ENCODE data around the gene VWA1.
"Not testable (repeated sequence)": the region's sequence is repeated elsewhere in the genome, so short reads cannot be mapped to it uniquely, and the experiment has no call there.

The VWA1 gene

DNA sequence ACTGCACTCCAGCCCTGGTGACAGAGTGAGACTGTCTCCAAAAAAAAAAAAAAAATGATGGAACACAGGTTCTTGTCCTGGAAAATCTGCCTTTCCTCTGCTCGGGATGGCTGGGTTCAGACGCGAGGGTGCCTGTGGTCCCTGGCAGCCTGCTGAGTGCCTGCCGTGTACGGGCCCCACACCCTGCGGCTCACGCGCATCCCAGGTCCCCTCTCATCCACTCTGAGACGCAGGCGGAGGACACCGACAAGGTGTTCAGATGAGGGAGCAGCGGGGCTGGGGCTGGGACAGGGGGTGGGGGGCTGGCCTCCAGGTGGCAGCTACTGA lies 10.1 kb upstream of the VWA1 start:
- DNase-seq: no peak

DNA sequence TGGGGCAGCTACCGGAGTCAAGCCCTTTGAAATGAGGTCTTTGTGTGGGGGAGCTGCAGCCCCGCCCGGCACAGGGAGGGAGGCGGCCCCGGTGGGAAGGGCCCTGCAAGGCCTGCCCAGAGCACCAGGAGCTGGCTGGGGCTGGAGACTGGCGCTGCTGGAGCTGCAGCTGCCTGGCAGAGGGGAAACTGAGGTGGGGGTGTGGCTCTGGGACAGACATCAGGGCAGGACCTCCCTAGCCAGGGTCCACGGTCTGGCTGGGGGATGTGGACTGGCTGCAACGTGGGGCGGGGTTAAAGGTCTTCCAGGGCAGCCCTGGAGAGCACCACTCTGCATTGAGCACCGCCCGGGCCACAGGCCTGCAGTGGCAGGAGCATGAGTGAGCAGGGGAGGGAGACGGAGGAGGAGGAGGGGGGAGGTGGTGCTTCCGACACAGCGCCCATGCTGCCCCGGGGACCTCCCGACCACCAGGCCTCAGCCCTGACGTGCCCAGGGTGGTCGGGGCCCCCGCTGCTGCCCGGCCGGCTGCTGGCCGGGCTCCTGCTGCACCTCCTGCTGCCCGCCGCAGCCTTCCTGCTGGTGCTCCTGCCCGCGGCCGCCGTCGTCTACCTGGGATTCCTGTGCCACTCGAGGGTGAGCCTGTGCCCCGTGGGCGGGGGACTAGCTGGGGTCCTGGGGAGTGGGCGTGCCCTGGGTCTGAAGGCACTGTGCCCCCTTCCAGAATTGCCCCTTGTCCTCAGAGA lies 9.6 kb upstream of the VWA1 start:
- no peak for DNase-seq

DNA sequence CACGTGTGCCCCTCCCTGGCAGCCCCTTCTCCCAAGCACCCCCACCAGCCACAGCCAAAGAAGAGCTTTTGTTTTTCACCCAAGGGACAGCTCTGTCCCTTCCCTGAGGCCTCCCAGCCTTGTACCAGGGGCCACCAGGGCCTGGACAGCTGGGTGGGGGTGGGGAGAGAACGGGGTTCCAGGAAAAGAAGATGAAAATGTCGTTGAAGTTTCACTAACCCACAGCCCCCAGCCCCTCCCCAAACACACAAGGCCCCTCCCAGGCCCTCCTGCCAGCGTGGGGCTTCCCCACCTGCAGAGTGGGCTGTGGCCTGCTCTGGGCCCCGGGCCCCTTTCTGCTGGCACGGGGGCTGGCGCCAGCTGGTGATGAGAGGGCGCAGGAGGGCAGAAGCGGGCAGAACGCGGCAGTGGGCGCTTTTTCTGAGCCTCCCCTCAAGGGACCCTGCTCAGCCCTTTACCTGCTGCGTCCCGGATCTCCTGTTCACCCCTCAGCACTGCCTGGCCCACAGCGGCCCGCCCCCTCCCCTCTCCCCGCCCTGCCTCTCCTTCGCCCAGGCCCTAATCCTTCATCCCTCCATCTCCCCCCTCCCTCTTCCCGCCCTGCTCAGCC lies 8.9 kb upstream of the VWA1 start:
- no peak for DNase-seq

DNA sequence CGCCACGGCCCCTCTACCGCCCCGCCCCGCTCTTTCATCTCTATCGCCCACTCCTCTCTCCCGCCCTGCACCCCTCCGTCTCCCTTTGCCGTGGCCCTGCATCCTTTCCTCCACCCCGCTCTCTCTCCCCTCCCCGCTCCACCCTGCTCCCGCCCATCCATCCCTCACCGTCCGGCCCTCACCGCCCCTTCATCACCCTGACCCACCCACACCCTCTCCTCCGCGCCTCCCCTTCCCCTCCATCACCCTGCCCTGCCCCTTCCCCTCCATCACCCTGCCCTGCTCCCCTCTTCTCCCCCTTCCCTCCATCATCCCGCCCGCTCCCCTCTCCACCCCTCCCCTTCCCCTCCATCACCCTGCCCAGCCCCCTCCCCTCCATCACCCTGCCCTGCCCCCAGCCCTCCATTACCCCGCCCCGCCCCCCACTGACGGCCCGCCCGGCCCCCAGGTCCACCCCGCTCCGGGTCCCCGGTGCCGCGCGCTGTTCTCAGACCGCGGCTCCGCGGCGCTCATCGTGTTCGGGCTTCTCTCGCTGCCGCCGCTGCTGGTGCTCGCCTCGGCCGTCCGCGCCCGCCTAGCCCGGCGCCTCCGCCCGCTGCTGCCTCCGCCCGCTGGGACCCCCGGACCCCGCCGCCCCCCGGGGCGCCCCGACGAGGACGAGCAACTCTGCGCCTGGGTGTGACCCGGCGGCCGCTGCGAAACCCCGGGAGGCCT lies 8.2 kb upstream of the VWA1 start:
- no peak for DNase-seq

DNA sequence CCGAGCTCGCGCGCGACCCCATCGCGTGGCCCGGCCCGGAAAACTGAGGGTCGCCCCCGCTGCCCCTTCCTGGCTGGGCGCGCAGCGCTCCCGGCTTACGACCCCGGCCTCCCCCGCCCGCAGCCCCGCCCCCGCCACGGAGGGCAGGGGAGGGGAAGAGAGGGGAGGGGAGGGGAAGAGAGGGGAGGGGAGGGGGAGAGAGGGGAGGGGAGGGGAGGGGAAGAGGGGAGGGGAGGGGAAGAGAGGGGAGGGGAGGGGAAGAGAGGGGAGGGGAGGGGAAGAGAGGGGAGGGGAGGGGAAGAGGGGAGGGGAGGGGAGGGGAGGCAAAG lies 7.7 kb upstream of the VWA1 start:
- DNase-seq: no peak

DNA sequence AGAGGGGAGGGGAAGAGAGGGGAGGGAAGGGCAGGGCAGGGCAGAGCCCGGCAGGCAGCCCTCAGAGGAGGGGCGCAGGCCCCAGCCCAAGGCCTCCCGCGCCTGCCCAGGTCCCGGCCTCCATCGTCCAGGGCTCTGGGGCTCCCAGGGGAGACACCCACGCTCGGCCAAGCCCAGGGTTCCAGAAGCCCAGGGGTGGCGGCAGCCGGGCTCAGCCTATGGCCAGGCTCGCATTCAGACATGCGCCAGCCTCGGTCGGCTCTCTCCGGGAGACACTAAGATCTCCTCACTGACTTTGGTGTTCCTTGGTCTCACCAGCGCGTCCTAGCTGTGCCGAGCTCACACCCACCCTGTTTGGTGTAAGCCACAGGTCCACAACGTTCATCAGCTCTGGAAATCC lies 7.3 kb upstream of the VWA1 start:
- DNase-seq: no peak

DNA sequence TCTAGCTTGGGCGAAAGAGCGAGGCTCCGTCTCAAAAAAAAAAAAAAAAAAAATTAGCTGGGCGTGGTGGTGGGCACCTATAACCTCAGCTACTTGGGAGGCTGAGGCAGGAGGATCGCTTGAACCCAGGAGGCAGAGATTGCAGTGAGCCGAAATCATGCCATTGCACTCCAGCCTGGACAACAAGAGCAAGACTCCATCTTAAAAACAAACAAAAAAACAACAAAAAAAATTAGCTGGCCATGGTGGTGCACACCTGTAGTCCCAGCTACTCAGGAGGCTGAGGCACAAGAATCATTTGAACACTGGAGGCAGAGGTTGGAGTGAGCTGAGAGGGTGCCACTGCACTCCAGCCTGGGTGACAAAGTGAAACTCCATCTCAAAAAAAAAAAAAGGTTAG lies 6.5 kb upstream of the VWA1 start:
- not testable (repeated sequence) for DNase-seq

DNA sequence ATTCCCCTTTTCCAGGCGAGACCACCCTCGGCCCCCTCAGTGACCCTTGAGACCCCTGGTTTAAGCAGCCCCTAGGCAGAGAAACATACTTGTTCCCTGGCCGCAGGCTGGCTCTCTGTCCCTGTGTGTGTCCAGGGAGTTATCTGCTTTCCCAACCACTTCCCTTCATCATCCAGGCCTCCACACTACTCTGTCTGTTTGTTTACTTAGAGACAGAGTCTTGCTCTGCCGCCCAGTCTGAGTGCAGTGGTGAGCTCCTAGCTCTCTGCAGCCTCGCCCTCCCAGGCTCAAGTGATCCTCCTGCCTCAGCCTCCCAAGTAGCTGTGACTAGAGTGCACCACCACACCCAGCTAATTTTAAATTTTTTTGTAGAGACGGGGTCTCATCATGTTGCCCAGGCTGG lies 5.8 kb upstream of the VWA1 start:
- no peak for DNase-seq

DNA sequence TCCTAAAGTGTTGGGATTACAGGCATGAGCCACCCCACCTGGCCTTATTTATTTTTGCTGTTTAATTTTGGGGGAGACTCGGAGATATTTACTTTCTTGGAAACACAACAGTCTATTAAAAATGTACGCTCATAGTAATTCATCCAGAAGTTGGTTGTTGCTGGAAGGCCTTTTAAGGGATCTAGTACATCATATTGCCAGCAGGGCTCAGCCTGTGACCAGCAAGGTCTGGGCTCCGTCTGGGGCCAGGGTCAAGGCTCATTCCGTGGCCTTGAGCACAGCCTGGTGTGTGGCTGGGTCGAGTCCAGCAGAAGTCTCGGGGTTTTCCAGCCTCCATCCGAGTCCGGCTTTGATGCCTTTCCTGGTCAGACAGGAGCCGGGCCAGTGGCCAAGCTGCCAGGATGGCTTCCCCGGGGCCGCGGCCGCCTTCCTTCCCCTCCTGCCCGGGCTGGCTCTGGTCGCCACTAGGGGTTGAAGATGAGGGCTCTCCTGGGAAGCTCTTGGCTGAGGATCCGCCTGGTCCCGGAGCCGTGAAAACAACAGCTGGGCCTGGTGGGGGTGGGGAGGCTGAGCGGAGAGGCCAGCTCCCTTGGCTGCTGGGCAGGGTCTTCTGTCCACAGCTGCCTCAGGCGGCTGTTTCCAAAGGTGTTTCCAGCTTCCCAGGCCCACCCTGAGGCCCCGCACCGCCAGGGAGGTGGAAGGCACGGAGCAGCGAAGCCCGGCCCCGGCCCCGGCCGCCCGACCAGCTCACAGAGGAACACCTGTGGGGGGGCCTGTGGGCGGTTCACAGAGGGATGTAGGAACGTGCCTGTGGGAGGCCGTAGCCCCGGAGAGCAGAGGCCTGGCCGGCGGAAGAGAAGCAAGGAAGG lies 5.1 kb upstream of the VWA1 start:
- peak; percentile 63 for DNase-seq

DNA sequence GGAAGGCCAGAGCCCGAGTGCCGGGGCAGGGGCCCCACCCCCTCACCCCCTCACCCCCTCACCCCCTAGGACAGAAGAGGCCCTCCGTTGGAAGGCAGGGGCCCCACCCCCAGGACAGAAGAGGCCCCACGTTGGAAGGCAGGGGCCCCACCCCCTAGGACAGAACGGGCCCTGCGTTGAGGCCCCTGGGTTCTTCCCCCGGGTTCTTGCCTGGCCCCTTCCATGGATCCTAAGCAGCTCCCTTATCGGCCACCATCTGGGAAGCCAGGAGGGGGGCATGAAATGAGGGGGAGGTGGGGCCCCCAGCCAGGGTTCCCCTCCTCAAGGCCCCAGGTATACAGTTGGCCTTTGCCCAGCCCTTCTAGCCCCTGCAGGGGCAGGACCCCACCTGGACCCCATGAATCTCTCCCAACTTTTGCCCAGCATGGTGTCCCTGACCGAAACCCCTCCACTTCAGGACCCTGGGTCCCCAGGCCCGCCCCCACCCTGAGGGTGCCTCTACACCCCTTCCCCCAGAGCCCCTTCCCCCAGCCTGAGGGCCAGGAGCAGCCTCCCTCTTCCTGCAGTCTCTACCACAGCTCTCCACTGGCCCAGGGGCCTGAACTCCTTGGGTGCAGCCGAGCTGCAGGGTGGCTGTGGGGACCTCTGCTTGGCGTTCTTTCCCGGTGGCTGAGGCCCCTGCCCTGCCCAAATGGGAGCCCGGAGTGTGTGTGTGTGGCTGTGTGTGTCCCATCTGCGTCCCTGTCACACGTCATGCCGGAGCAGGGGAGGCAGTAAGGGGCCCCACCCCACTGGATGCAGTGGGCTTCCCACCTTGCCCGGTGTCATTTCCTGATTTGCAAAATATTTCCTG lies 4.3 kb upstream of the VWA1 start:
- DNase-seq: no peak

DNA sequence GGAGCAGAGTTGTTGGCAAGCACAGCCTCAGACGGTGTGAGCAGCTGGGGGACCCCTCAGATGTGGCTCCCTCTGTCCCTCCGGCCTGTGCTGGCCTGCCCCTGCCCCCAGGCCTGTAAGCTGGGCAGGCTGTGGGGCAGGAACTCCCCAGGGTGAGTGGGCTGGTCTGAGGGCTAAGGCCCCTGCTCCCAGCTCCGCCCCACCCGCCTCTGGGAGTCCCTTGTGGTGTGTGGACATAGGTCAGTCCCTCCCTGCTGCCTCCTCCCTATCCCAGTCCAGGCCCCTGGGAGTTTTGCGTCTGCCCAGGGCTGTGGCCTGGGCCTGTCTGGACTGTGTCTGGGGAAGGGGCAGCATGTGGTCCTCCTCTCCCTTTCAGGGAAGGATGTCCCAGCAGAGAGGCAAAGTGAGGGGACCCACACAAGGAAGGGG lies 3.6 kb upstream of the VWA1 start:
- no peak for DNase-seq

DNA sequence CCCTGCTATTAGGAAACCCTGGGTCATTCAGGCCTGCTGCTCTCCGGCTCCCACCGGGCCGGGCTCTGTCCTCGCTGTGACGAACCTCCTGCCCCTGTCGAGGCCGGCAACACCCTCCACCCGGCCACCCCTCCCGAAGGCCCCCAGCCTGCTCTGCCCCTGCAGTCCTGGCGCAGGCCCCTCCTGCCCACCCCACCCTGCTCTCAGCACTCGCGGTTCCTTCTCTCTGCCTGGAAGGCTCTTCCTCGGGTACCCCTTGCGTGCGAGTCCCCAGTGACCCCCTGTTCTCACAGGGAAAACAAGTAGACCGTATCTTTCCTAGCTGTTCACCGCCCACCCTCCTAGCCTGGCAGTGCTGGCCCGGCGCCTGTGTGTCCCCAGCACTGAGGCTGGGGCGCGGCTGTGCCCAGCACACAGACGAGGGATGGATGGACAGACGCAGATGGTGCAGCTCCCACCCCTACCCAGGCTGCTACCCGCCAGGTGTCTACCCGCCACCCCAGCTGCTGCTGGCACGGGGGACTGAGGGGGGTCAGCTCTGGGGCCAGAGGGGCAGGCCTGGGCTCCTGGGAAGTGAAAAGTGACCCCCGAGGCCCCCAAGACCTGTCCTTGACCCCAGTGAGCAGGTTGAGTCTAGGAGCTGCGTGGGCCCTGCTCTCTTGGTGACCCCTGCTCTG lies 3.1 kb upstream of the VWA1 start:
- DNase-seq: no peak

DNA sequence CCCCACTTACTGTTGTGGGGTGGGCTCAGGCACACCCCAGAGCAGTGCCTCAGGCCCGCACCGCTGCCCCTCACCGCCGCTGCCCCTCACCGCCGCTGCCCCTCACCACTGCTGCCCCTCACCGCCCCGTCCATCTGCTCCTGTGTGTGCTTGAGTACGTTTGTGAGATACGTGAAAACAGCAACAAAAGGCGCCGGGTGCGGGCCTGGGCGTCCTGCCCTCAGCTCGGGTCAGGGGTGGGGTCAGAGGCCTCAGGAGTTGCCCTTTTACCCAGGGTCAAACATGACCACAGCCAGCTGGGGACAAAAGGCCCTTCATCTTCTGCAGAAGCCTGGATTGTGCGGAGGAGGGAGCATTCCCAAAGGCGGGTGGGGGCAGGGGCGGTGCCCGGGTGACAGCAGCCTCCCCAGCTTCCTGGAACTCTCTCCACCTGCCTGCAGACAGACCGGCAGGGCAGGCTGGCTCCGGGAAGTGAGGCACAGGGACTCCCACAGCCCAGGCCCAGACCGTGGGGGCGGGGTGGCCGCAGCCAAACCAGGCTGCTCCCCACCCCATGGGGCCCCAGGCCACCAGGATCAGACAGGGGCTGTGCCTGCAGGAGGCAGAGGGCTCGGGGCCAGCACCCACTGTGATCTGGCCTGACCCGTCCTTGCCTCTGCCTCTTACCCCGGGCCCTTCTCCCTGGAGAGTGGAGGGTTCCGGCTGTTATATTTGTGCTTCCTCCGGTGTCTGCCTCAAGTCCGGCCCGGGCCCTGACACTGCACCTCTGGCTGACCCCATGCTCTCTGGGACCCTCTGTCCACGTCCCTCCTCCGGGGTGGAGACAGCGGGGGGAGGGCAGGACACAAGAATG lies 2.3 kb upstream of the VWA1 start:
- no peak for DNase-seq

DNA sequence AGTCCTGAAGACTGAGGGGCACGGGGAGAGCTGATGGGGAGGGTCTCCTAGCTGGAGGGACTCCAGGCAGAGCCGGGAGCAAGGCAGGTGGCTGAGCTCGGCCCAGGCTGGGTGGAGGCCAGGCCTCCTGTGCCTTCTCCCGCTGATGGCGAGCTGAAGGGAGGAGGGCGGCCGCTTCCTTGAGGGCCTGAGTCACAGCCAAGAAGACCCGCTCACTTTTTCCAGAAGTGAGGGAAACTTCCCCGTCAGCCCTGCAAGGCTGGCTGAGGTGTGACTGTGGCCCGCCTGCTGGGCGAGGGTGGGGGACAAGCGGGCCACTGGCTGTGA lies 1.7 kb upstream of the VWA1 start:
- DNase-seq: no peak

DNA sequence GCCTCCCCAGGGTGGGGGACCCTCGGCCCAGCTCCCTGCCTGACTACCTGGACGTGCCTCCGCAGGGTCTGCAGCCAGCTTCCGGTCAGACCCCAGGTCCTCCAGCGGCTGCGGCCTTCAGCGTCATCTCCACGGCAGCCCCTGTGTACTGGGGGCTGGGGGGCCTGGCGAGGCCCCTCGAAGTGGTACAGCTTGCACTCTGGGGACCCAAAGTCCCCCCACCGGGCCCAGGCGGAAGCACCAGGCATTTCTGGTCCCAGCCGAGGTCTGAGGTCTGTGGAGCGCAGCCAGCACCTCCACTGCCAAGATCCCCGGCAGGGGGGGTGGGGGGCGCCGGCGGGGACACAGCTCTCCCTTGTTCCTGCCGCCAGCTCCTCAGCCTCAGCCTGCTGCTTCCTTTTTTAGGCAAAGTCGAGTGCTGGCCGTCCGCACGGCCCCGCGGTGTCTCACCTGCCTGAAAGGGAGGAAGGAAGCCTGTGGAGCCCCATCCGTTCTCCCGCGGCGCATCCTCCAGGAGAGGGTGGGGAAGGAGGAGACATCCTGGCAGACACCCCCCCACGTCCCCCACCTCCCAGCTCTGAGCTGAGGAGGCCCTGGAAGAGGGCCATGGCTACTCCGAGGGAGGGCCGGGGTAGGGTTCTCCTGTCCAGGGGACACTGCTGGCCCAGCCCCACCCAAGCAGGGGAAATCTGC lies 1.2 kb upstream of the VWA1 start:
- DNase-seq: no peak

DNA sequence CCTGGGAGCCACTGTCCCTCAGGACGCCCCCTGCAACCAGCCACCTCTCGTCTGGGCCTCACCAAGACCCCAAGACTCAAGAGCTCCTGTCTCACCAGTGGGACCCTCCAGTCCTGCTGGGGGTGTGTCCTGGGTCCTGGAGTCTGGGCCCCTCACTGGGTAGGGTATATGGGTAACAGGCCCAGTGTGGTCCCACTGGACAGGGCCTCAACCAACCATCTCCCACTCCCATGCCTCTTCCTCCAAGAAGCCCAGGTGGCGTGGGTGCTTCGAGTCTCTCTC lies 725 bp upstream of the VWA1 start:
- no peak for DNase-seq

DNA sequence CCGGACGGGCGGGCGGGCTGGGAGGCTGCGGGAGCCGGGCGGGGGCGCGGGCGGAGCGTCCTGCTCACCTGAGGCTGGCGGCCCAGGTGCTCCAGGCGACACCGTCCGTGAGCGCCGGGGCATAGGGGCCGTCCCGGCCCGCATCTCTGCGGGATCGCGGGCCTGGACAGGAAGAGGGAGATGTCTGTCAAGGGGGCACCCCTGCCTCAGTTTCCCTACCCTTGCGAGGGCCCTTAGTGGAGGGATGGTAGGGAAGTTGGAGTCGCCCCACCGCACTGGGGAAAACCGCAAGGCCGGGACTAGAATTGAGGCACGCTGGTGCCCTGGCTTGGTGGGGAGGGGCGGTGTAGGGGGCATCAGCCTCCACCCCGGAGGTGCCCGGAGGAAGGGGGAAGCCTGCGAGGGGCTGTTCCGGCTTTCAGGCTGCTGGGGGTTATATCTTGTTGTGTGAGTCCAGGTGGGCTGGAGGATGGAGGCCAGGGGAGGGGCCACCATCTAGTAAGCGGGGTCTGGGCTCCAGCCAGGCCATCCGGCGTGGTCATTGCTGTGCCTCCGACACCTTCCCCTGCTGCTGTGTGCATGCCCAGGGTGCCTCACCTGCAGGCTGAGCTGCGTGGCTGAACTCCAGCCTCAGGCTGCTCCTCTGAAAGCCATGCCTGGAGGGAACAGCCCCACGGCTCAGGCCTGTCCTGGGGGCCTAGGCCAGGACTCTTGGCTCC lies 580 bp downstream of the VWA1 start:
- no peak for DNase-seq

DNA sequence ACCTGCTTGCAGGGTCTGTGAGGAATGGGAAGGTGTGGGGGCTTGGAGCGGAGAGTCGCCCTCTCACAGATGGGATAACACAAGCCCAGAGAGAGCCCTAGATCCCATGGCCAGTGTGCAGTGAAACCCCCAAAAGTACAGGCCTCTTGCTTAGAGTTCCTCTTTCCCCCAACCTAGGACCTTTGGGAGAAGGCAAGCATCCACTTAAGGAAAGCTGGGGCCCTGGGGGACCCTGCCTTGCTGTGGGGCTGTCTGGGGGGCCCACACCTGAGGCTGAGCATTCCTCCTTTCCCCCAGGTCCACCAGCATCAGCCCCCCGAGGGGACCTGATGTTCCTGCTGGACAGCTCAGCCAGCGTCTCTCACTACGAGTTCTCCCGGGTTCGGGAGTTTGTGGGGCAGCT lies 1.1 kb downstream of the VWA1 start:
- no peak for DNase-seq

DNA sequence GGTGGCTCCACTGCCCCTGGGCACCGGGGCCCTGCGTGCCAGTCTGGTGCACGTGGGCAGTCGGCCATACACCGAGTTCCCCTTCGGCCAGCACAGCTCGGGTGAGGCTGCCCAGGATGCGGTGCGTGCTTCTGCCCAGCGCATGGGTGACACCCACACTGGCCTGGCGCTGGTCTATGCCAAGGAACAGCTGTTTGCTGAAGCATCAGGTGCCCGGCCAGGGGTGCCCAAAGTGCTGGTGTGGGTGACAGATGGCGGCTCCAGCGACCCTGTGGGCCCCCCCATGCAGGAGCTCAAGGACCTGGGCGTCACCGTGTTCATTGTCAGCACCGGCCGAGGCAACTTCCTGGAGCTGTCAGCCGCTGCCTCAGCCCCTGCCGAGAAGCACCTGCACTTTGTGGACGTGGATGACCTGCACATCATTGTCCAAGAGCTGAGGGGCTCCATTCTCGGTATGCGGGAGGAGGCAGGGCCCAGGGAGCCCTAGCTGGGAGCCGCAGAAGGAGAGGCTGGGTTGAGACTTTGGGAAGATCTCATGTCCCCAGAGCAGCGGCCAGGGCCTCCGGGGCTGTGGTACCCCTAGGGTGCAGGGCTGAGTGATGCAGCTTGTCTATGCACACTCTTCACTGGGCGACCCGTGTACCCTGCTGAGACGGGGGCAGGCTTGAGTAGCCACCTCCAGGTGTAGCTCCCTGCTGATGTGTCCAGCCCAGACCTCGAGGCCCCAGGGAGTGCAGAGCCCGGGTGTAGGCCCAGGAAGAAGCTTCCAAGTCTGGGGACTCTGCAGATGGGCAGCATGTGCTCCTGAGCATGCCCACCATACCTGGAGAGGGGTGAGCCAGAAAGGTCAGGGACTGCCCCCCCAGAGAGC lies 1.8 kb downstream of the VWA1 start:
- DNase-seq: no peak
